H9 (cell line): Measurements from ENCODE around the gene RASA3. TPM values are rescaled to one million over a fixed set of nuclear protein-coding genes. Genes with fewer than 3 reads are reported as not detected.

ENCODE experiments used
- DNase-seq: peaks from one replicate; pipeline ENCODE4 v3.0.0-alpha.2; 2017
- H2AFZ ChIP-seq: one replicate; pipeline ENCODE4 v1.6.1; 2013; ENCODE audit warnings: mild to moderate bottlenecking, low read length, control low read depth, moderate library complexity
- H2AK5ac ChIP-seq: 2 replicates; pipeline ENCODE4 v1.6.1; 2013; ENCODE audit warnings: low read length, control low read depth, mixed read lengths; ENCODE audit not compliant: insufficient read length
- H2BK120ac ChIP-seq: one replicate; pipeline ENCODE4 v1.6.1; 2013; ENCODE audit warnings: low read depth, mild to moderate bottlenecking, low read length, control low read depth, inconsistent platforms; ENCODE audit not compliant: poor library complexity, severe bottlenecking
- H2BK12ac ChIP-seq: 2 replicates; pipeline ENCODE4 v1.6.1; 2013; ENCODE audit warnings: low read length, control low read depth, mixed read lengths, low read depth; ENCODE audit not compliant: insufficient read length
- H2BK15ac ChIP-seq: 2 replicates; pipeline ENCODE4 v1.6.1; 2013; ENCODE audit warnings: low read depth, low read length, control low read depth
- H2BK20ac ChIP-seq: one replicate; pipeline ENCODE4 v1.6.1; 2013; ENCODE audit warnings: low read depth, mild to moderate bottlenecking, low read length, control low read depth, inconsistent platforms; ENCODE audit not compliant: poor library complexity, severe bottlenecking
- H2BK5ac ChIP-seq: 2 replicates; pipeline ENCODE4 v1.6.1; 2013; ENCODE audit warnings: low read length, control low read depth, mixed read lengths; ENCODE audit not compliant: insufficient read length
- H3K14ac ChIP-seq: 2 replicates; pipeline ENCODE4 v1.6.1; 2013; ENCODE audit warnings: low read length, control low read depth; ENCODE audit not compliant: insufficient read depth
- H3K18ac ChIP-seq: 2 replicates; pipeline ENCODE4 v1.6.1; 2013; ENCODE audit warnings: low read depth, mild to moderate bottlenecking, mixed read lengths, low read length, control low read depth; ENCODE audit not compliant: insufficient read length
- H3K23ac ChIP-seq: 2 replicates; pipeline ENCODE4 v1.6.1; 2013; ENCODE audit warnings: low read length, control low read depth, mixed read lengths, low read depth; ENCODE audit not compliant: insufficient read length
- H3K23me2 ChIP-seq: 2 replicates; pipeline ENCODE4 v1.6.1; 2013; ENCODE audit warnings: low read depth, mild to moderate bottlenecking, mixed read lengths, low read length, control low read depth; ENCODE audit not compliant: insufficient read length, poor library complexity, severe bottlenecking
- H3K27ac ChIP-seq: 2 replicates; pipeline ENCODE4 v1.5.1; 2013; ENCODE audit warnings: low read length, control low read depth, mixed read lengths, low read depth; ENCODE audit not compliant: insufficient read length
- H3K27me3 ChIP-seq: 2 replicates; pipeline ENCODE4 v1.6.1; 2013; ENCODE audit warnings: low read length, control low read depth, inconsistent platforms; ENCODE audit not compliant: insufficient read depth
- H3K4ac ChIP-seq: 2 replicates; pipeline ENCODE4 v1.6.1; 2013; ENCODE audit warnings: low read depth, mild to moderate bottlenecking, control low read depth, inconsistent platforms, low read length, moderate library complexity
- H3K4me1 ChIP-seq: 2 replicates; pipeline ENCODE4 v1.6.1; 2013; ENCODE audit warnings: low read length, control low read depth, inconsistent platforms; ENCODE audit not compliant: insufficient read depth
- H3K4me2 ChIP-seq: 2 replicates; pipeline ENCODE4 v1.6.1; 2013; ENCODE audit warnings: low read length, control low read depth, mixed read lengths; ENCODE audit not compliant: insufficient read length, insufficient read depth
- H3K56ac ChIP-seq: 2 replicates; pipeline ENCODE4 v1.6.1; 2013; ENCODE audit warnings: low read depth, mild to moderate bottlenecking, mixed read lengths, low read length, control low read depth; ENCODE audit not compliant: insufficient read length
- H3K79me1 ChIP-seq: 2 replicates; pipeline ENCODE4 v1.6.1; 2013; ENCODE audit warnings: low read depth, mild to moderate bottlenecking, moderate library complexity, low read length, control low read depth, inconsistent platforms; ENCODE audit not compliant: insufficient read depth, poor library complexity, severe bottlenecking
- H3K79me2 ChIP-seq: 2 replicates; pipeline ENCODE4 v1.6.1; 2013; ENCODE audit warnings: low read length, control low read depth, inconsistent platforms; ENCODE audit not compliant: insufficient read depth
- H3K9ac ChIP-seq: 2 replicates; pipeline ENCODE4 v1.6.1; 2013; ENCODE audit warnings: low read length, control low read depth, mixed read lengths; ENCODE audit not compliant: insufficient read length; ENCODE audit errors: extremely low read depth
- H3K9me3 ChIP-seq: one replicate; pipeline ENCODE4 v1.6.1; 2013; ENCODE audit warnings: low read depth, low read length, inconsistent platforms; ENCODE audit not compliant: control insufficient read depth
- H3T11ph ChIP-seq: one replicate; pipeline ENCODE4 v1.6.1; 2013; ENCODE audit warnings: mild to moderate bottlenecking, low read length, control low read depth, inconsistent platforms
- H4K20me1 ChIP-seq: one replicate; pipeline ENCODE4 v1.6.1; 2013; ENCODE audit not compliant: control insufficient read depth, insufficient read length, insufficient read depth
- H4K5ac ChIP-seq: 2 replicates; pipeline ENCODE4 v1.6.1; 2013; ENCODE audit warnings: low read depth, mild to moderate bottlenecking, mixed read lengths, low read length, control low read depth; ENCODE audit not compliant: insufficient read length
- H4K8ac ChIP-seq: replicated peaks from 2 replicates; pipeline ENCODE4 v1.6.1; 2013; ENCODE audit warnings: low read length, control low read depth, mixed read lengths, low read depth; ENCODE audit not compliant: insufficient read length
- H4K91ac ChIP-seq: 2 replicates; pipeline ENCODE4 v1.6.1; 2013; ENCODE audit warnings: low read depth, mild to moderate bottlenecking, moderate library complexity, mixed read lengths, low read length, control low read depth; ENCODE audit not compliant: insufficient read length
- H3K27ac Mint-ChIP-seq, 3 experiments: 2 replicates in 2 of 3; 3 replicates in 1 of 3; pipeline ENCODE4 v1.8.0; 2020 to 2021; ENCODE audit warnings: mixed read lengths in 3 of 3, mild to moderate bottlenecking in 1 of 3, moderate library complexity in 1 of 3
- H3K27me3 Mint-ChIP-seq: 2 replicates; pipeline ENCODE4 v1.8.0; 2021; ENCODE audit warnings: low read depth, mild to moderate bottlenecking, moderate library complexity, mixed read lengths
- H3K36me3 Mint-ChIP-seq, 3 experiments: 2 replicates in 2 of 3; 3 replicates in 1 of 3; pipeline ENCODE4 v1.8.0; 2020 to 2021; ENCODE audit warnings: low read depth in 3 of 3, mixed read lengths in 3 of 3; ENCODE audit not compliant: insufficient read depth in 1 of 3
- H3K4me1 Mint-ChIP-seq, 2 experiments: 2 replicates each; pipeline ENCODE4 v1.8.0; 2020; ENCODE audit warnings: mixed read lengths in 2 of 2
- H3K4me3 Mint-ChIP-seq, 2 experiments: 2 replicates in 1 of 2; 3 replicates in 1 of 2; pipeline ENCODE4 v1.8.0; 2020 to 2021; ENCODE audit warnings: mild to moderate bottlenecking in 2 of 2, mixed read lengths in 2 of 2, moderate library complexity in 1 of 2
- H3K9me3 Mint-ChIP-seq, 2 experiments: 2 replicates in 1 of 2; 3 replicates in 1 of 2; pipeline ENCODE4 v1.8.0; 2020; ENCODE audit warnings: mild to moderate bottlenecking in 2 of 2, mixed read lengths in 2 of 2, moderate library complexity in 1 of 2
- WGBS: extraction: QIAGEN DNeasy Blood & Tissue Kit; methylation state at CpG from one replicate; pipeline ENCODE4 v1.1.7; 2013; ENCODE audit warnings: missing lambda C conversion rate, low lambda C conversion rate, mixed read lengths; ENCODE audit not compliant: insufficient read length; ENCODE audit errors: extremely low coverage; 5-methylcytosine and 5-hydroxymethylcytosine counted together
- total RNA-seq: library from RNA; stranded (reverse); gene quantifications from 2 replicates; pipeline ENCODE4 v1.2.1, GENCODE V29; 2021
- TF ChIP-seq, protein P1 (sequence below): fragments of 200-600 bp; sonication (generic); conservative IDR thresholded peaks from 3 replicates; pipeline ENCODE4 v1.8.0; 2021; ENCODE audit warnings: antibody characterized with exemption, mild to moderate bottlenecking

The RASA3 gene
- total RNA-seq, 1 experiment from 2014 or later: 12.3 TPM

GRCh38 chr13:114038900-114039299 is 93.5 kb downstream of the RASA3 start:
- no peaks in the 10 kb centered on the region for H3K27me3 Mint-ChIP-seq
- no peaks in the 10 kb centered on the region for H3K9me3 ChIP-seq
- H3K4me2 ChIP-seq: no peak overlapping the region
- no peak overlapping the region for H2BK15ac ChIP-seq
- no peak overlapping the region for H3K23ac ChIP-seq
- peaks cover 4% of the 10 kb centered on the region; the same call in 1 of the 2 replicates for H3K79me2 ChIP-seq
- no peak overlapping the region for H2BK5ac ChIP-seq
- no peak overlapping the region for H2AFZ ChIP-seq
- H4K5ac ChIP-seq: no peak overlapping the region
- peaks cover 0 to 4% (median 0%) of the 10 kb centered on the region in 3 experiments; a peak in 1 of 7 replicates for H3K36me3 Mint-ChIP-seq
- no peak overlapping the region for H3T11ph ChIP-seq
- no peak overlapping the region for H4K8ac ChIP-seq
- no peak overlapping the region for H3K27ac ChIP-seq
- H2AK5ac ChIP-seq: no peak overlapping the region
- H3K18ac ChIP-seq: peak overlapping the region; percentile 23
- peaks cover 3% of the 10 kb centered on the region for H4K20me1 ChIP-seq
- no peak overlapping the region for H2BK12ac ChIP-seq
- no peak overlapping the region for H3K4me3 Mint-ChIP-seq
- TF ChIP-seq, protein P1, sequence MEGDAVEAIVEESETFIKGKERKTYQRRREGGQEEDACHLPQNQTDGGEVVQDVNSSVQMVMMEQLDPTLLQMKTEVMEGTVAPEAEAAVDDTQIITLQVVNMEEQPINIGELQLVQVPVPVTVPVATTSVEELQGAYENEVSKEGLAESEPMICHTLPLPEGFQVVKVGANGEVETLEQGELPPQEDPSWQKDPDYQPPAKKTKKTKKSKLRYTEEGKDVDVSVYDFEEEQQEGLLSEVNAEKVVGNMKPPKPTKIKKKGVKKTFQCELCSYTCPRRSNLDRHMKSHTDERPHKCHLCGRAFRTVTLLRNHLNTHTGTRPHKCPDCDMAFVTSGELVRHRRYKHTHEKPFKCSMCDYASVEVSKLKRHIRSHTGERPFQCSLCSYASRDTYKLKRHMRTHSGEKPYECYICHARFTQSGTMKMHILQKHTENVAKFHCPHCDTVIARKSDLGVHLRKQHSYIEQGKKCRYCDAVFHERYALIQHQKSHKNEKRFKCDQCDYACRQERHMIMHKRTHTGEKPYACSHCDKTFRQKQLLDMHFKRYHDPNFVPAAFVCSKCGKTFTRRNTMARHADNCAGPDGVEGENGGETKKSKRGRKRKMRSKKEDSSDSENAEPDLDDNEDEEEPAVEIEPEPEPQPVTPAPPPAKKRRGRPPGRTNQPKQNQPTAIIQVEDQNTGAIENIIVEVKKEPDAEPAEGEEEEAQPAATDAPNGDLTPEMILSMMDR: no peak
- no peak overlapping the region for H4K91ac ChIP-seq
- WGBS: no CpG with 5 or more reads among the region's 14 CpGs
- no peak overlapping the region for H3K14ac ChIP-seq
- no peaks in the 10 kb centered on the region for H3K23me2 ChIP-seq
- no peaks in the 10 kb centered on the region for H3K4me1 ChIP-seq
- H3K9ac ChIP-seq: no peak overlapping the region
- no peak overlapping the region for H2BK120ac ChIP-seq
- H2BK20ac ChIP-seq: no peak overlapping the region
- no peaks in the 10 kb centered on the region for H3K27me3 ChIP-seq
- H3K79me1 ChIP-seq: no peaks in the 10 kb centered on the region
- H3K56ac ChIP-seq: no peak overlapping the region
- H3K27ac Mint-ChIP-seq: no peak overlapping the region; a peak in 1 of 7 replicates
- no peak for DNase-seq
- H3K9me3 Mint-ChIP-seq: no peaks in the 10 kb centered on the region; a peak in 2 of 5 replicates
- peaks cover 29 to 47% of the 10 kb centered on the region in 2 experiments for H3K4me1 Mint-ChIP-seq
- H3K4ac ChIP-seq: no peak overlapping the region
